Right renal pelvis (tissue), 4 donors: ENCODE data around the gene RAB3IP. TPM values are rescaled to one million over a fixed set of nuclear protein-coding genes. Genes with fewer than 3 reads are reported as not detected.
"Not testable (repeated sequence)": the region's sequence is repeated elsewhere in the genome, so short reads cannot be mapped to it uniquely, and the experiment has no call there.

ENCODE experiments used
- DNase-seq, 4 donors: peaks; one replicate each; pipeline ENCODE4 v3.0.0-alpha.2; 2013; ENCODE audit warnings: low read depth in 4 of 4, low spot score in 3 of 4, missing footprints in 1 of 4
- polyA plus RNA-seq, 4 donors: library from polyadenylated mRNA; unstranded; fragments of 120-200 nt; gene quantifications; one replicate each; pipeline ENCODE4 v1.2.1, GENCODE V29; 2013; ENCODE audit not compliant: insufficient read length in 4 of 4

The RAB3IP gene
- polyA plus RNA-seq, 4 donors = 71.7 to 85.2 (median 80.8) TPM

GRCh38 chr12:69751476-69751875, 12.8 kb downstream of the RAB3IP start:
- DNase-seq = no peak

GRCh38 chr12:69755302-69755701, 16.6 kb downstream of the RAB3IP start:
- DNase-seq = no peak

- no peak for DNase-seq
Measured at GRCh38 chr12:69756088-69756755, 17.6 kb downstream of the RAB3IP start.

GRCh38 chr12:69758105-69758504, 19.4 kb downstream of the RAB3IP start:
- no peak for DNase-seq

- DNase-seq = not testable (repeated sequence)
Measured at GRCh38 chr12:69759581-69759980, 20.9 kb downstream of the RAB3IP start.

GRCh38 chr12:69765515-69765914, 26.9 kb downstream of the RAB3IP start:
- DNase-seq = no peak

- DNase-seq = no peak
Measured at GRCh38 chr12:69766260-69766659, 27.6 kb downstream of the RAB3IP start.

GRCh38 chr12:69779928-69780327, 41.3 kb downstream of the RAB3IP start:
- no peak for DNase-seq

GRCh38 chr12:69783365-69783764, 44.7 kb downstream of the RAB3IP start:
- DNase-seq = no peak

GRCh38 chr12:69789351-69789750, 50.7 kb downstream of the RAB3IP start:
- no peak for DNase-seq

GRCh38 chr12:69792533-69792932, 53.9 kb downstream of the RAB3IP start:
- DNase-seq = no peak

- DNase-seq = not testable (repeated sequence)
Measured at GRCh38 chr12:69807101-69807897, 68.6 kb downstream of the RAB3IP start.

GRCh38 chr12:69810870-69811498, 72.3 kb downstream of the RAB3IP start:
- no peak for DNase-seq

- no peak for DNase-seq
Measured at GRCh38 chr12:69816082-69816481, 77.4 kb downstream of the RAB3IP start.

- DNase-seq = no peak
Measured at GRCh38 chr12:69821032-69821455, 82.4 kb downstream of the RAB3IP start.

GRCh38 chr12:69821456-69822159, 82.9 kb downstream of the RAB3IP start:
- no peak for DNase-seq

- no peak for DNase-seq
Measured at GRCh38 chr12:69822201-69822860, 83.7 kb downstream of the RAB3IP start.

GRCh38 chr12:69824028-69824427, 85.4 kb downstream of the RAB3IP start:
- DNase-seq = no peak

- no peak for DNase-seq
Measured at GRCh38 chr12:69824966-69825560, 86.4 kb downstream of the RAB3IP start, which contains the start of gene MYRFL. Gene MYRFL, plus strand, starts transcription at chr12:69825227. Its CDS starts 291 bp downstream, at chr12:69825518.

- DNase-seq = no peak
Measured at GRCh38 chr12:69828897-69829296, 90.2 kb downstream of the RAB3IP start.
